Measurements from ENCODE around the gene CDK14.

DNA sequence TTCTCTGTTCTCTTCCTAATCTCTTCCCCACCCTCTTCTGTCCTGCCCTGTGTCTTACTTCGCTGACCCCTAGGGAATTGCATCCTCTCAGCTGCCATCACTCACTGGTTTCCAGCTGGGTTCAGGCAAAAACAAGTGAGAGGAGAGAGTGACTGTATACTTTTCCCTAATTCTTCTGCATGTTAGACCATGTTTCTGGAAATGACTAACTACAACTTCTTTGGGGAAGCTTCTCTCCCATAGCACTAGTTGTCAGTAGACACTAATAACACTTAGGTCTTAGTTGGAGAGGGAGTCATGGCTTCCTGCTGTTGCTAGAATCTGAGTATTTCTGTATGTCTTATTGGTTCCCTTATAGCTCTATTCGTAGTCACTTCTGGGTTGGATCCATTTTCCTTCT, 369.1 kb downstream of the CDK14 start:
- TF ChIP-seq POLR2A (IDR thresholded peaks at IDR 0.05), result no peak
- TF ChIP-seq, protein P1, sequence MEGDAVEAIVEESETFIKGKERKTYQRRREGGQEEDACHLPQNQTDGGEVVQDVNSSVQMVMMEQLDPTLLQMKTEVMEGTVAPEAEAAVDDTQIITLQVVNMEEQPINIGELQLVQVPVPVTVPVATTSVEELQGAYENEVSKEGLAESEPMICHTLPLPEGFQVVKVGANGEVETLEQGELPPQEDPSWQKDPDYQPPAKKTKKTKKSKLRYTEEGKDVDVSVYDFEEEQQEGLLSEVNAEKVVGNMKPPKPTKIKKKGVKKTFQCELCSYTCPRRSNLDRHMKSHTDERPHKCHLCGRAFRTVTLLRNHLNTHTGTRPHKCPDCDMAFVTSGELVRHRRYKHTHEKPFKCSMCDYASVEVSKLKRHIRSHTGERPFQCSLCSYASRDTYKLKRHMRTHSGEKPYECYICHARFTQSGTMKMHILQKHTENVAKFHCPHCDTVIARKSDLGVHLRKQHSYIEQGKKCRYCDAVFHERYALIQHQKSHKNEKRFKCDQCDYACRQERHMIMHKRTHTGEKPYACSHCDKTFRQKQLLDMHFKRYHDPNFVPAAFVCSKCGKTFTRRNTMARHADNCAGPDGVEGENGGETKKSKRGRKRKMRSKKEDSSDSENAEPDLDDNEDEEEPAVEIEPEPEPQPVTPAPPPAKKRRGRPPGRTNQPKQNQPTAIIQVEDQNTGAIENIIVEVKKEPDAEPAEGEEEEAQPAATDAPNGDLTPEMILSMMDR (IDR thresholded peaks at IDR 0.05), result no peak
